CD14-positive monocyte (primary cell): ENCODE data around the gene DNMT3A. TPM values are rescaled to one million over a fixed set of nuclear protein-coding genes. Genes with fewer than 3 reads are reported as not detected.
A peak's percentile ranks its signal among the peaks of the same experiment; 100 is the strongest.

ENCODE experiments used
- DNase-seq, 3 donors: peaks; one replicate each; pipeline ENCODE4 v3.0.0-alpha.2; 2011 to 2022
- H2AFZ ChIP-seq: 2 replicates; pipeline ENCODE4 v1.6.0; 2012; ENCODE audit warnings: mild to moderate bottlenecking, low read depth, low read length, inconsistent platforms; ENCODE audit not compliant: insufficient read depth, poor library complexity, severe bottlenecking
- H3K27ac ChIP-seq, 2 donors: 1 replicate in 1 of 2; 2 replicates in 1 of 2; pipeline ENCODE4 v1.5.1; 2012 to 2013; ENCODE audit warnings: low read length in 2 of 2, control low read depth in 1 of 2, inconsistent platforms in 1 of 2, low read depth in 1 of 2, mild to moderate bottlenecking in 1 of 2
- H3K27me3 ChIP-seq, 2 donors: one replicate each; pipeline versions ENCODE4 v1.6.0 to v1.6.1; 2011 to 2013; ENCODE audit warnings: low read length in 2 of 2; ENCODE audit not compliant: control insufficient read depth in 2 of 2, insufficient read depth in 2 of 2
- H3K36me3 ChIP-seq, 2 donors: replicated peaks in 1 of 2; 1 replicate in 1 of 2; 2 replicates in 1 of 2; pipeline versions ENCODE4 v1.5.1 to v1.6.1; 2012 to 2013; ENCODE audit warnings: low read length in 2 of 2, control low read depth in 1 of 2, inconsistent platforms in 1 of 2, mild to moderate bottlenecking in 1 of 2; ENCODE audit not compliant: insufficient read depth in 2 of 2, control insufficient read depth in 1 of 2
- H3K4me1 ChIP-seq, 2 donors: 1 replicate in 1 of 2; 2 replicates in 1 of 2; pipeline versions ENCODE4 v1.5.1 to v1.6.1; 2012 to 2013; ENCODE audit warnings: low read length in 2 of 2, control low read depth in 1 of 2, inconsistent platforms in 1 of 2, mild to moderate bottlenecking in 1 of 2, moderate library complexity in 1 of 2; ENCODE audit not compliant: insufficient read depth in 2 of 2, control insufficient read depth in 1 of 2
- H3K4me2 ChIP-seq: replicated peaks from 2 replicates; pipeline ENCODE3; 2012; ENCODE audit warnings: low read length, moderate library complexity, mild to moderate bottlenecking; ENCODE audit not compliant: poor library complexity, severe bottlenecking; ENCODE audit errors: extremely low read depth
- H3K4me3 ChIP-seq, 3 experiments: fragments of 200-600 bp in 1 of 3; sonication (generic) in 1 of 3; replicated peaks in 1 of 3; 1 replicate in 2 of 3; 2 replicates in 1 of 3; pipeline ENCODE4 v1.5.1; 2011 to 2013; ENCODE audit warnings: low read length in 3 of 3, mild to moderate bottlenecking in 3 of 3, control low read depth in 2 of 3, low read depth in 2 of 3, inconsistent platforms in 1 of 3, moderate library complexity in 1 of 3
- H3K79me2 ChIP-seq: 2 replicates; pipeline ENCODE4 v1.6.0; 2012; ENCODE audit warnings: mild to moderate bottlenecking, control low read depth, inconsistent platforms, low read length, moderate library complexity; ENCODE audit not compliant: insufficient read depth
- H3K9ac ChIP-seq: 2 replicates; pipeline ENCODE4 v1.6.0; 2017; ENCODE audit warnings: low read length, mild to moderate bottlenecking; ENCODE audit not compliant: insufficient read depth, poor library complexity, severe bottlenecking
- H3K9me3 ChIP-seq, 2 donors: replicated peaks in 1 of 2; 1 replicate in 1 of 2; 2 replicates in 1 of 2; pipeline versions ENCODE4 v1.5.1 to v1.6.1; 2012 to 2013; ENCODE audit warnings: low read length in 2 of 2, control low read depth in 1 of 2; ENCODE audit not compliant: control insufficient read depth in 1 of 2, insufficient read depth in 1 of 2
- H4K20me1 ChIP-seq: 2 replicates; pipeline ENCODE4 v1.6.0; 2012; ENCODE audit warnings: mild to moderate bottlenecking, low read length, control low read depth, moderate library complexity; ENCODE audit not compliant: insufficient read depth
- H3K27ac Mint-ChIP-seq, 7 donors: one replicate each; pipeline ENCODE4 v1.8.0; 2020; ENCODE audit warnings: mild to moderate bottlenecking in 7 of 7, mixed read lengths in 7 of 7, moderate library complexity in 6 of 7, inconsistent platforms in 2 of 7
- H3K27me3 Mint-ChIP-seq, 3 donors: one replicate each; pipeline ENCODE4 v1.8.0; 2021 to 2022; ENCODE audit warnings: low read depth in 3 of 3, mild to moderate bottlenecking in 3 of 3, mixed read lengths in 3 of 3, moderate library complexity in 3 of 3, inconsistent platforms in 1 of 3
- H3K36me3 Mint-ChIP-seq, 2 donors: one replicate each; pipeline ENCODE4 v1.8.0; 2020; ENCODE audit warnings: mixed read lengths in 2 of 2, inconsistent platforms in 1 of 2, mild to moderate bottlenecking in 1 of 2
- H3K4me1 Mint-ChIP-seq: one replicate; pipeline ENCODE4 v1.8.0; 2020; ENCODE audit warnings: mild to moderate bottlenecking, mixed read lengths
- H3K4me3 Mint-ChIP-seq, 2 donors: one replicate each; pipeline ENCODE4 v1.8.0; 2020; ENCODE audit warnings: mild to moderate bottlenecking in 2 of 2, mixed read lengths in 2 of 2, moderate library complexity in 1 of 2
- H3K9me3 Mint-ChIP-seq, 7 donors: one replicate each; pipeline ENCODE4 v1.8.0; 2020 to 2022; ENCODE audit warnings: mixed read lengths in 7 of 7, mild to moderate bottlenecking in 6 of 7, moderate library complexity in 6 of 7, inconsistent platforms in 2 of 7
- WGBS: methylation state at CpG from one replicate; pipeline ENCODE4 v1.1.5; 2013; ENCODE audit warnings: missing lambda C conversion rate; ENCODE audit not compliant: insufficient coverage; 5-methylcytosine and 5-hydroxymethylcytosine counted together
- intact Hi-C, 2 donors: fragments of 100-400 bp; cut with micrococcal nuclease; formaldehyde crosslinking; loops; one replicate each; pipeline versions ENCODE4 v1.15.0 to v1.15.1; 2023
- polyA plus RNA-seq, 3 donors: library from polyadenylated mRNA; depleted of rRNA in 1 of 3; unstranded in 2 of 3; stranded (reverse) in 1 of 3; fragments of 300-500 nt in 2 of 3; fragments of >200 nt in 1 of 3; fragmentation: Illumina TruSeq in 2 of 3; gene quantifications; 1 replicate in 2 of 3; 2 replicates in 1 of 3; pipeline ENCODE4 v1.2.3, GENCODE V29; 2012 to 2021
- TF ChIP-seq, protein P1 (sequence below): fragments of 200-600 bp; IDR thresholded peaks from one replicate; pipeline ENCODE4 v1.8.0; 2022; ENCODE audit warnings: antibody characterized with exemption, mild to moderate bottlenecking

DNMT3A gene
- polyA plus RNA-seq, 3 donors: 1.7 to 7.9 (median 2.7) TPM

DNA sequence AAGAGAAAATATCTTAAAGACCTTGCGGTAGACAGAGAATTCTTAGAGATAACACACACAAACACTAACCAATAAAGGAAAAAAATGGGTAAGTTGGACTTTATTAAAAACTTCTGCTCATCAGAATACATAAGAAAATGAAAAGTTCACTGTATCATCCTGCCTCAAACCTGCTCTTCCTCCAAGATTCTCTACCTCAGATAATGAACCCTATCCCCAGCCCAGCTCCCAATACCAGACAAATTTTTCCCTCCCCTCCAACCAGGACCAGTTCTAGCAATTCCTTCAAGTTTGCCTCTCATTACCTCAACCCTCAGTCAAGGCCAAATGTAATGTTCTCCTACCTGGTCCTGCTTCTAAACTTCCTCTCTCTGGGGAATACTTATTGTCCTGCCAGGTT, 79.4 kb downstream of the DNMT3A start:
- Histone ChIP-seq H3K27me3 (no peaks in the 10 kb centered on the region), H3K9me3 (no peaks in the 10 kb centered on the region), H3K4me3 (no peak overlapping the region), H3K4me1 (no peaks in the 10 kb centered on the region), H3K9ac (no peak overlapping the region), H2AFZ (no peak overlapping the region), H3K4me2 (no peak overlapping the region), H3K79me2 (no peaks in the 10 kb centered on the region), H3K27ac (no peak overlapping the region), H4K20me1 (no peaks in the 10 kb centered on the region), H3K36me3 (peaks cover 3 to 27% of the 10 kb centered on the region in 2 donors)
- no CpG with 5 or more reads among the region's 1 CpG for whole genome bisulfite sequencing
- Mint-ChIP-seq H3K36me3 (peaks cover 21 to 45% of the 10 kb centered on the region in 2 donors), H3K9me3 (no peaks in the 10 kb centered on the region), H3K27ac (peak overlapping the region in 2 of 7 donors; percentile 31 to 56), H3K4me3 (no peak overlapping the region), H3K27me3 (peaks cover 0 to 3% (median under 1%) of the 10 kb centered on the region in 3 donors), H3K4me1 (peaks cover 5% of the 10 kb centered on the region)
- intact Hi-C loops: no loop called here
- TF ChIP-seq, protein P1, sequence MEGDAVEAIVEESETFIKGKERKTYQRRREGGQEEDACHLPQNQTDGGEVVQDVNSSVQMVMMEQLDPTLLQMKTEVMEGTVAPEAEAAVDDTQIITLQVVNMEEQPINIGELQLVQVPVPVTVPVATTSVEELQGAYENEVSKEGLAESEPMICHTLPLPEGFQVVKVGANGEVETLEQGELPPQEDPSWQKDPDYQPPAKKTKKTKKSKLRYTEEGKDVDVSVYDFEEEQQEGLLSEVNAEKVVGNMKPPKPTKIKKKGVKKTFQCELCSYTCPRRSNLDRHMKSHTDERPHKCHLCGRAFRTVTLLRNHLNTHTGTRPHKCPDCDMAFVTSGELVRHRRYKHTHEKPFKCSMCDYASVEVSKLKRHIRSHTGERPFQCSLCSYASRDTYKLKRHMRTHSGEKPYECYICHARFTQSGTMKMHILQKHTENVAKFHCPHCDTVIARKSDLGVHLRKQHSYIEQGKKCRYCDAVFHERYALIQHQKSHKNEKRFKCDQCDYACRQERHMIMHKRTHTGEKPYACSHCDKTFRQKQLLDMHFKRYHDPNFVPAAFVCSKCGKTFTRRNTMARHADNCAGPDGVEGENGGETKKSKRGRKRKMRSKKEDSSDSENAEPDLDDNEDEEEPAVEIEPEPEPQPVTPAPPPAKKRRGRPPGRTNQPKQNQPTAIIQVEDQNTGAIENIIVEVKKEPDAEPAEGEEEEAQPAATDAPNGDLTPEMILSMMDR: no peak
- DNase-seq: no peak

DNA sequence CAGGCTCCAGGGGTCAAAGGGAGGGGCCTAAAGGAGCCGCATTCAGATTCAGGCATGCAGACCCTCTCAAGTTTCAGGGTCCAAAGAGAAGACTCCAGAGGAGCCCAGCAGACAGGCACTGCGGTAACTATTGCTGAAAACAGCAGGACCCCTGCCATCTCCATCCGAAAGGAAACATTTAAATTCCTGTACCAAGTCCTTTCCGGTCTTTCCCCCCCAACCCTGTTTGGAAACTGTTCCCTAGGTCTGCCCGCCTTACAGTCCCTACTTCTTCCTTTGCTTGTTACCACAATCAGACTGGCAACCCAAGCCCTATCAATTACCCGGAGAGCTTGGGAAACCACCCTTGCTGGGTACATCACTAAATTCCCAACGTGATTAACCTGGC, 82.0 kb downstream of the DNMT3A start:
- H3K4me3 Mint-ChIP-seq: no peak overlapping the region
- H3K4me3 ChIP-seq: no peak overlapping the region
- H3K36me3 Mint-ChIP-seq: peaks cover 30 to 49% of the 10 kb centered on the region in 2 donors
- no peaks in the 10 kb centered on the region for H3K27me3 ChIP-seq
- TF ChIP-seq, protein P1: no peak
- no peak overlapping the region for H3K27ac Mint-ChIP-seq
- no peaks in the 10 kb centered on the region for H4K20me1 ChIP-seq
- H3K9ac ChIP-seq: no peak overlapping the region
- no peak overlapping the region for H2AFZ ChIP-seq
- no peaks in the 10 kb centered on the region for H3K4me1 ChIP-seq
- H3K27me3 Mint-ChIP-seq: peaks cover 0 to 4% (median 3%) of the 10 kb centered on the region in 3 donors
- no peak overlapping the region for H3K27ac ChIP-seq
- H3K36me3 ChIP-seq: peaks cover 3 to 32% of the 10 kb centered on the region in 2 donors
- no peak overlapping the region for H3K4me2 ChIP-seq
- intact Hi-C loops: no loop called here
- WGBS: 94% methylated on average over 7 of the region's 7 CpGs
- peaks cover 2% of the 10 kb centered on the region for H3K4me1 Mint-ChIP-seq
- no peaks in the 10 kb centered on the region for H3K79me2 ChIP-seq
- H3K9me3 ChIP-seq: no peaks in the 10 kb centered on the region
- no peak for DNase-seq
- H3K9me3 Mint-ChIP-seq: no peaks in the 10 kb centered on the region
